Ascending aorta (tissue), 2 donors: ENCODE data around the gene RASD2. TPM values are rescaled to one million over a fixed set of nuclear protein-coding genes. Genes with fewer than 3 reads are reported as not detected.

ENCODE experiments used
- DNase-seq, 2 donors: peaks; one replicate each; pipeline ENCODE4 v3.0.0-alpha.2; 2019; ENCODE audit warnings: low spot score in 2 of 2
- H3K27ac ChIP-seq, 2 donors: fragments of 200-600 bp; sonication (generic); one replicate each; pipeline ENCODE4 v1.5.1; 2016 to 2017; ENCODE audit warnings: mild to moderate bottlenecking in 1 of 2
- H3K27me3 ChIP-seq: fragments of 200-600 bp; sonication (generic); one replicate; pipeline ENCODE4 v1.5.1; 2017
- H3K36me3 ChIP-seq, 2 donors: fragments of 200-600 bp; sonication (generic); one replicate each; pipeline ENCODE4 v1.5.1; 2016
- H3K4me1 ChIP-seq, 2 donors: fragments of 200-600 bp; sonication (generic); one replicate each; pipeline ENCODE4 v1.5.1; 2016 to 2017; ENCODE audit warnings: mild to moderate bottlenecking in 1 of 2
- H3K4me3 ChIP-seq, 2 donors: fragments of 200-600 bp; sonication (generic); one replicate each; pipeline ENCODE4 v1.5.1; 2016 to 2017; ENCODE audit warnings: mild to moderate bottlenecking in 1 of 2
- H3K9me3 ChIP-seq, 2 donors: fragments of 200-600 bp; sonication (generic); one replicate each; pipeline ENCODE4 v1.5.1; 2016
- intact Hi-C: fragments of 100-400 bp; cut with DNase I; formaldehyde crosslinking; loops from one replicate; pipeline ENCODE4 v1.15.1; 2023
- total RNA-seq: library from RNA; depleted of rRNA; stranded (reverse); fragments of >200 nt; gene quantifications from one replicate; pipeline ENCODE4 v1.1.0, GENCODE V29; 2016
- TF ChIP-seq, protein P1 (sequence below), 3 experiments: fragments of 200-600 bp in 2 of 3; fragments of 450-650 bp in 1 of 3; sonication (generic) in 2 of 3; IDR thresholded peaks; one replicate each; pipeline ENCODE4 v1.5.1; 2016 to 2019; ENCODE audit warnings: antibody characterized with exemption in 3 of 3, mild to moderate bottlenecking in 1 of 3, moderate library complexity in 1 of 3

Gene RASD2
- total RNA-seq, 1 donor from 2014 or later = 6.6 TPM

DNA sequence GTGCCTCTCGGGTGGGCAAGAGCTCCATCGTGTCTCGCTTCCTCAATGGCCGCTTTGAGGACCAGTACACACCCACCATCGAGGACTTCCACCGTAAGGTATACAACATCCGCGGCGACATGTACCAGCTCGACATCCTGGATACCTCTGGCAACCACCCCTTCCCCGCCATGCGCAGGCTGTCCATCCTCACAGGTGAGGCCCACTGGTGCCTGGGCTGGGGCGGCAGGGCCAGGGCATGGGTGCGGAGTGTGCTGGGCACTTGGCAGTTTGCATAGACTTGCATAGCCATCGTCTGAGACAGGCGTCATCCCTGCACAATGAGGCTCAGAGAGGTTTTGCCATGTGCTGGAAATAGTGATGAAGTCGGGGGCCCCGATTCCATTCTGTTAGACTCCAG, 6.3 kb downstream of the RASD2 start:
- intact Hi-C loops = no loop called here
- Histone ChIP-seq H3K4me1 (peaks cover 0 to 2% of the 10 kb centered on the region in 2 donors), H3K27me3 (no peaks in the 10 kb centered on the region), H3K4me3 (no peak overlapping the region), H3K27ac (no peak overlapping the region), H3K36me3 (peaks cover 0 to 6% of the 10 kb centered on the region in 2 donors), H3K9me3 (no peaks in the 10 kb centered on the region)
- DNase-seq = no peak
- TF ChIP-seq, protein P1, sequence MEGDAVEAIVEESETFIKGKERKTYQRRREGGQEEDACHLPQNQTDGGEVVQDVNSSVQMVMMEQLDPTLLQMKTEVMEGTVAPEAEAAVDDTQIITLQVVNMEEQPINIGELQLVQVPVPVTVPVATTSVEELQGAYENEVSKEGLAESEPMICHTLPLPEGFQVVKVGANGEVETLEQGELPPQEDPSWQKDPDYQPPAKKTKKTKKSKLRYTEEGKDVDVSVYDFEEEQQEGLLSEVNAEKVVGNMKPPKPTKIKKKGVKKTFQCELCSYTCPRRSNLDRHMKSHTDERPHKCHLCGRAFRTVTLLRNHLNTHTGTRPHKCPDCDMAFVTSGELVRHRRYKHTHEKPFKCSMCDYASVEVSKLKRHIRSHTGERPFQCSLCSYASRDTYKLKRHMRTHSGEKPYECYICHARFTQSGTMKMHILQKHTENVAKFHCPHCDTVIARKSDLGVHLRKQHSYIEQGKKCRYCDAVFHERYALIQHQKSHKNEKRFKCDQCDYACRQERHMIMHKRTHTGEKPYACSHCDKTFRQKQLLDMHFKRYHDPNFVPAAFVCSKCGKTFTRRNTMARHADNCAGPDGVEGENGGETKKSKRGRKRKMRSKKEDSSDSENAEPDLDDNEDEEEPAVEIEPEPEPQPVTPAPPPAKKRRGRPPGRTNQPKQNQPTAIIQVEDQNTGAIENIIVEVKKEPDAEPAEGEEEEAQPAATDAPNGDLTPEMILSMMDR (IDR thresholded peaks at IDR 0.05) = no peak

GRCh38 chr22:35547987-35548721, 7.5 kb downstream of the RASD2 start:
- Histone ChIP-seq H3K27ac (no peak overlapping the region), H3K36me3 (peaks cover 3 to 9% of the 10 kb centered on the region in 2 donors), H3K9me3 (no peaks in the 10 kb centered on the region), H3K4me3 (no peak overlapping the region), H3K4me1 (peaks cover 0 to 2% of the 10 kb centered on the region in 2 donors), H3K27me3 (no peaks in the 10 kb centered on the region)
- TF ChIP-seq, protein P1 (IDR thresholded peaks at IDR 0.05) = no peak
- DNase-seq = no peak
- intact Hi-C loops = no loop called here

GRCh38 chr22:35548722-35549112, 8.1 kb downstream of the RASD2 start:
- intact Hi-C loops = no loop called here
- H3K36me3 ChIP-seq = peaks cover 3 to 9% of the 10 kb centered on the region in 2 donors
- peaks cover 0 to 2% of the 10 kb centered on the region in 2 donors for H3K4me1 ChIP-seq
- no peak overlapping the region for H3K4me3 ChIP-seq
- no peaks in the 10 kb centered on the region for H3K27me3 ChIP-seq
- no peaks in the 10 kb centered on the region for H3K9me3 ChIP-seq
- no peak overlapping the region for H3K27ac ChIP-seq
- TF ChIP-seq, protein P1 (IDR thresholded peaks at IDR 0.05) = no peak
- DNase-seq = no peak

DNA sequence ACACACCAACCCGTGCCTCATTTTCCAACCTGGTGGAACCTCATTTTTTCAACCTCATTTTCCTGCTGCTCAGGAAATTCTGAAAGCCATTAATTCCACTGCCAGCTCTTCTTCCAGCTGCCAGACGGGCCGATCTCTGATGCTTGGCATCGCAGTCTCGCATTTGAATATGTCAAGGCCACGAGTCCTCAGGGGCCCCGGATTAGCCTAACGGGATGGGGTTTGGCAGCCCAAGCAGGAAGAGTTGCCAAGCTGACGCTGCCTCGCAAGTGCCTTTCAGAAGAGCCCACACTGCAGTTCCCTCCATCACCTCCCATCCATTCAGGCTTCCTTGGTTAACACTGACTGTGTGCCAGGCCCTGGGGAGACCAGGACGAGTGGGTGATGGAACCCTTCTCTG, 8.7 kb downstream of the RASD2 start:
- no peaks in the 10 kb centered on the region for H3K9me3 ChIP-seq
- H3K4me3 ChIP-seq = no peak overlapping the region
- peaks cover 3 to 9% of the 10 kb centered on the region in 2 donors for H3K36me3 ChIP-seq
- no peak for DNase-seq
- TF ChIP-seq, protein P1 (IDR thresholded peaks at IDR 0.05) = no peak
- H3K27me3 ChIP-seq = no peaks in the 10 kb centered on the region
- H3K4me1 ChIP-seq = peaks cover 0 to 2% of the 10 kb centered on the region in 2 donors
- intact Hi-C loops = no loop called here
- no peak overlapping the region for H3K27ac ChIP-seq

GRCh38 chr22:35551549-35552177, 11.0 kb downstream of the RASD2 start:
- Histone ChIP-seq H3K27me3 (no peaks in the 10 kb centered on the region), H3K9me3 (no peaks in the 10 kb centered on the region), H3K4me1 (peaks cover 0 to 2% of the 10 kb centered on the region in 2 donors), H3K27ac (no peak overlapping the region), H3K36me3 (peaks cover 3 to 9% of the 10 kb centered on the region in 2 donors), H3K4me3 (no peak overlapping the region)
- intact Hi-C loops = no loop called here
- DNase-seq = no peak
- TF ChIP-seq, protein P1 (IDR thresholded peaks at IDR 0.05) = no peak
